Hematopoietic multipotent progenitor cell treated with erythropoietin and hydrocortisone succinate and interleukin-3 and kit ligand, for 15 days (in vitro differentiated cells): ENCODE measurements around the gene CLDN6.

ENCODE experiments used
- DNase-seq: peaks from one replicate; pipeline ENCODE4 v3.0.0-alpha.2; 2015; ENCODE audit warnings: low spot score

The CLDN6 gene

DNA sequence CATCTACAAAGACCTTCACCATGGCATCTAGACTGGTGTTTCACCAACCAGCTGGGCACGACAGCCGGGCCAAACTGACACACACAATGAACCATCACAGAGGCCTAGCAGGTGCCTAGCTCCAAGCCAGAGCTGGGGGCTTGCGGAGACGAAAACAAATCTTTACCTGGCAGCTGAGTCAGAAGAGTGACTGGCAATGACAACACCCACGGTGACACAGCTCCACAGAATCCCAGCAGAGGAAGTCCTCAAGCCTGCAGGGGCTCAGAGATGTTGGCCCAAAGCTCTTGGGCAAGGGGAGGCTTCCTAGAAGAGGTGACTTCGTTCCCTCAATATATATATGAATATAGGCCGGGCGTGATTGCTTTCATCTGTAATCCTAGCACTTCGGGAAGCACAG, 33.5 kb upstream of the CLDN6 start:
- DNase-seq, result no peak

DNA sequence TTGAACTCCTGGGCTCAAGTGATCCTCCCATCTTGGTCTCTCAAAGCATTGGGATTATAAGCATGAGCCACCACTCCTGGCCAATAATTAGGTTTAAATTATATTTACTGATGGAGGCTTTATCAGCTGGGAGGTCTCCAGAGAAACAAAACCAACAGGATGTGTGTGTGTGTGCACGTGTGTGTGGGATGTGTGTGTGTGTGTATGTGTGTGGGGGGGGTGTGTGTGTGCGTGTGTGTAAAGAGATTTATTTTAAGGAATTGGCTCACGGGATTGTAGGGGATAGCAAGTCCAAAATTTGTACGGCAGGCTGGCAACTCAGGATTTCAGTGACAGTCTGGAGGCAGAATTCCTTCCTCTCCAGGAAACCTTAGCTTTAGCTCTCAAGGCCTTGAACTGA, 33.0 kb upstream of the CLDN6 start:
- no peak for DNase-seq

DNA sequence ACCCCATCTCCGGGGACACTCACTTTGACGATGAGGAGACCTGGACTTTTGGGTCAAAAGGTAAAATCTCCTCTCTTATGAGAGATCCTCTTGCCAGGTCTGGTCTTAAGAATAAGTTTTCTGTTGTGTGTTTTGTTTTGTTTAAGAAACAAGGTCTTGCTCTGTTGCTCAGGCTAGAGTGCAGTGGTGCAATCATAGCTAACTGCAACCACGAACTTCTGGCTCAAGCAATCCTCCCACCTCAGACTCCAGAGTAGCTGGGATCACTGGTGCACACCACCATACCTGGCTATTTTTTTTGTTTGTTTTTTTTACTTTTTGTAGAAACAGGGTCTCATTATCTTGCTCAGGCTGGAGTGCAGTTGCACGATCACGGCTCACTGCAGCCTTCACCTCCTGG, 32.5 kb upstream of the CLDN6 start:
- DNase-seq, result no peak

- DNase-seq, result no peak
Observed at GRCh38 chr16:3049921-3050481, 32.0 kb upstream of the CLDN6 start.

GRCh38 chr16:3047387-3047720, 29.4 kb upstream of the CLDN6 start:
- no peak for DNase-seq

DNA sequence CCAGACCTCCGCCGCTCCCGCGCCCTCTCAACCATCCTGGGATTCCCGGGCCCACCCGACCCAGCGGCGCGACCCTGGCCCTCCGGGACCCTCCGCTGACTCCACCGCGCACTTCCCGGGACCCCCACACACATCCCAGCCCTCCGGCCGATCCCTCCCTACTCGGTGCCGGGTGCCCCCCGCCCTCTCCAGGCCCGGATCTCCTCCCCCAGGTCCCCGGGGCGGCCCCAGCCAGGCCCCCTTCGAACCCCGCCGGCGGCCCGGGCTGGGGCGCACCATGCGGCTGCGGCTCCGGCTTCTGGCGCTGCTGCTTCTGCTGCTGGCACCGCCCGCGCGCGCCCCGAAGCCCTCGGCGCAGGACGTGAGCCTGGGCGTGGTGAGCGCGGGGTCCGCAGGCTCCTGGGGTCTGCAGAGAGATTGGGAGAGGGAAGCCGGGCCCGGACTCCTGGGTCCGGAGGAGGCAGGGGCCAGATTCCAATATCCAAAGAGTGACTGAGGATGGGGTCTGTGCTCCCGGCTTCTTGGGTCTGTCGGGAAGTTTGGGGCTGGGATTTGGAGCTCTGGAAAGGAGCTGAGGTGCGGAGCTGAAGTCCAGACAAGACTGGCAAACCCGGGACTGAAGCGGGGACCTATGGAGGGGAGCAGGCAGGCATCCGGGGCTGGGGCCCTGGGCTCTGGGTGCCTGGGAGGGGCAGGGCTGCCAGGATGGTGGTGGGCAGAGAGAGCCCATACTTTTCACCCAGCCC, 28.8 kb upstream of the CLDN6 start:
- DNase-seq, result no peak

DNA sequence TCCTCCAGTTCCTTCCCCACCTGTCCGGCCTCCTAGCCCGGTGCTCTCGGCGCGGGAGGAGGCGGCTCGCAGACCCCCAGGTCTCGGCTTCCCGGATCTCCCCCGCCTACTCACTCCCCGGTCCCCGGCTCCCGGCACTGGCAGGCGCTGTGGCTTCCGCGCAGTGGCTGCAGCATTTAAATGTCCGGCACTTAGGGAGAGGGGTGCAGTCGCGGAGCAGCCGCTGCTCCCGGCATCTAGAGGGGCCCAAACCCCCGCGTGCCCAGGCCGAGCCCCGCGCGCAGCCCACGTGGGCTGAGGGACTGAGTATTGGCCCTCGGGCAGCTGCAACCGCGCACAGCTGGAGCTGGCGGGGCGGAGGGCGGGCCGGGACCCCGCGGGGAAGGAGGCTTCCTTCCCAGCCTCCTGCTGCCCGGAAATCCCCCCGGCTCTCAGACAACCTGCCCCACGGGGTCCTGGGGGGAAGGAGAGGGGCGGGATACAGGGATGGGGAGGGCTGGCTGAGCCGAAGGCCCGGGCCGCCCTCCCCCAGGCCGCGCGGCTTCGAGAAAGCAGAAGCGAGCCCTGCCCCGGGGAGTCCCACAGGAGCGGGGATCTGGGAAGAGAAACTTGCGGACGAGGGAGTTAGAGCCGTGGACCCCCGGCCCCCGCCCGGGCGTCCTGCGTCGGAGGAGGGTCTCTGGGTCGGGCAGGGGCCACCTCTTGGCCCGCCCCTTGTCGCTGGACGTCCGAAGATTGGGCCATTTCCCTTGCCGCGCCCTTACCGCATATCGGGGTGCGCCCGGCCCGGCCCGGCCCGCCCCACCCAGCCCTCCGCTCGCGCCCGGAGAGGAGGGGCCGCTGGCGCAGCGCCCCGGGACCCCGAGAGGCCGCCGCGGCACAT, 28.0 kb upstream of the CLDN6 start, which contains the start of gene MMP25:
MMP25 (plus strand) TSS at position 804 of the 883 bp plus-strand sequence. CDS start 357 bp downstream, outside the sequence.
- no peak for DNase-seq

DNA sequence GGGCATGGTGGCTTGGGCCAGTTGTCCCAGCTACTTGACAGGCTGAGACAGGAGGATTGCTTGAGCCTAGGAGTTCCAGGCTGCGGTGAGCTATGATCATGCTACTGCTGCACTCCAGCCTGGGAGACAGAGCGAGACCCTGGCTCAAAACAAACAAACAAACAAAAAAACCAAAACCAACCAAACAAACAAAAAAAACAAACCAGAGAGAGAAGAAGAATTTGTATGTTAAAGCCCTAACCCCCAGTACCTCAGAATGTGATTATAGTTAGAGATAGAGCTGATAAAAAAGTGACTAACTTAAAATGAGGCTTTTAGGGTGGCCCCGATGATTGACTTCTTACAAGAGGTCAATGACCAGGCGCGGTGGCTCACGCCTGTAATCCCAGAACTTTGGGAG, 26.7 kb upstream of the CLDN6 start:
- no peak for DNase-seq

GRCh38 chr16:3042376-3042775, 24.4 kb upstream of the CLDN6 start:
- DNase-seq, result no peak

DNA sequence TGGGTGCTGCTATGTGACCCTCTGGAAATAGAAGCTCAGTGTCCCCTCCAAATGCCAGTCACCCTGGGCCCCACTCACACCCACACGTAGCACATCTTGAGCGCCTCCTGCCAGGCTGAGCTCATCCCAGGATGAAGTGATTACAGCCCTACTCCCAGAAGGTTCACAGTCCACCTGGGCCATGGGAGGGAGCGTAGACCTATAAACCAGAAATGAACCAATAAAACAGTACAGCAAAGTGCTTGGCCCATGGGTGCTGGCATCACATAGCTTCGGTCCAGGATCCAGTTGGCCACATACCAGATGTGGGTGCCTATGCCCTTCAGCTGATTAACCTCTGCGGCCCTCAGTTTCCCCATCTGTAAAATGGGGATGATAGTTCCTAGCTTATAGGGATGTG, 20.9 kb upstream of the CLDN6 start:
- no peak for DNase-seq

DNA sequence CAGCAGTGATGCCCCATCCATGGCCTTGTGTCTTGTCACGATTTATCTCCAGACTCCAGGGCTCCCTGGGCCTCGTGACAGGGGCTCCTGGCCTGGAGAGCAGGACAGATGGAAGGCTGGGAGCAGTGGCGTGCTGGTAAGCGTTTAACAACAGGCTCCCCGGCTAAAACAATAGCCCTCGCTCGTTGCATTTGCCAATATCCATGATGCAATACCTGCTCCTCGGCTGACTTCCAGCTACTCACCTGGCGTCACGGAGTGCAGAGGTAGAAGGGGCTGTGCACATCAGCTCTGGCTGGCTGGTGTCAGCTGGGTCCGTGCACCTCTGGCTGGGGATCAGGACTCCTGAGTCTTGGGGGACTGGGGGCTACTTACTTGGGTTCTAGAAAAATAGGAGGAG, 20.3 kb upstream of the CLDN6 start:
- DNase-seq, result no peak

DNA sequence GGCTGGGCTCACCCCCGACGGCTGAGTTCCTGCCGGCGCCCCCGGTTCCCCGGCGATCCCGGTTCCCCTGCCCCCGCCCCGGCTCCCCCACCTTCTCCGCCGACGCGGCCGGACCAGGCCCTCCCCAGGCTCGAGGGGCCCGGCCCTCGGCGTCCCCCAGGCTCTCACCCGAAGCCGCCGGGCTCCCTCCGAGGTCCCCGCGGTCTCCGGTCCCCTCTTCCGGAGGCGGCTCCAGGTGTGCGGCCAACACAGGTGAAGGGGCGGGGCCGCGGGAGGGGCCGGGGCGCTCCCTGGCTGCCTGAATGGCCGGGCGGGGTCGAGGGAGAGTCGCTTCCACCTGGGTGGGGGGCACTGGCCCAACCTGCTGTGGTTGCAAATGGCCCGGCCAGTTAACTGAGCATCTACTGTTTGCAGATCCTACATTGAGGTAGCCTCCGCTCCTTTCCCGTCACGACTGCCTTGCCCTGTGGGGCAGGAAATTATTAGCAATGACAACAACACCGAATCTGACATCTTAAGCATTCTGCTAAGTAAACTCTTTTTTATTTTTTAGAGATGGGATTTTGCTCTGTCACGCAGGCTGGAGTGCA, 18.8 kb upstream of the CLDN6 start, which contains the start of gene BICDL2:
BICDL2 (minus strand) TSS at position 219 of the 590 bp plus-strand sequence. CDS start 1,448 bp downstream, outside the sequence.
- no peak for DNase-seq

DNA sequence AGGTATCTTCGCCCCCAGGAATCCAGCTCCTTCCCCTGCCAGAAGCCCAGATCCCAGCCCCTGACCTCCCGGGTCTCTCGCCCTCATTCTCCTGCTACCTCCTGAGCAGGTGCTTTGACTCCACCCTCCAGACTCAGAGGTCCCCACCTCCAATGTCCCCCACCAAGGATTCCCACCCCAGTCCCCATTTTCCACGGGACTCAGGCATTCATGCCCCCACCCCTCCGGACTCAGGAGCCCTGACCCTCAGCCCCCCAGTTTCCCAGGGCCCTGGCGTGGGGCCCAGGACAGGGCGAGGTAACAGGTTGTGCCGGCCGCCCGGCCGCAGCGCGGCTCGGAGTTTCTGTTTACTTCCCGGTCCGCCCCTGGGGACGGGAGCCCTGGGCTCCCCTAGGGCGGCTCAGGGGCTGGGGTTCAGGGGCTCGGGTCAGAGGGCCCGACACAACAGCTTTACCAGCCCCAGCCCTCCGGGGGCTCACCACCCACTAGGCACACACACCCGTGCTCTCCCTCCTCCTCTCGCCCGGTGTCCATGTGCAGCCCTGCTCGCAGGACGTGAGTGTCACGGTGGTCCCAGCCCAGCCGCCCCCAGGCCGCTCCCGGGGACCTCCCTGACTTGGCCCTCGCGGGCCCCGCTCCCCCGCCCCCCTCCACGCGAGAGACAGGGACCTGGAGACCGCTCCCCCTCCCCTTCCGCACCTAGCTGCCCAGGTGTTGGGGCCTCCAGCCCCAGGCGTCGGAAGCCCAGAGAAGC, 18.2 kb upstream of the CLDN6 start:
- no peak for DNase-seq

DNA sequence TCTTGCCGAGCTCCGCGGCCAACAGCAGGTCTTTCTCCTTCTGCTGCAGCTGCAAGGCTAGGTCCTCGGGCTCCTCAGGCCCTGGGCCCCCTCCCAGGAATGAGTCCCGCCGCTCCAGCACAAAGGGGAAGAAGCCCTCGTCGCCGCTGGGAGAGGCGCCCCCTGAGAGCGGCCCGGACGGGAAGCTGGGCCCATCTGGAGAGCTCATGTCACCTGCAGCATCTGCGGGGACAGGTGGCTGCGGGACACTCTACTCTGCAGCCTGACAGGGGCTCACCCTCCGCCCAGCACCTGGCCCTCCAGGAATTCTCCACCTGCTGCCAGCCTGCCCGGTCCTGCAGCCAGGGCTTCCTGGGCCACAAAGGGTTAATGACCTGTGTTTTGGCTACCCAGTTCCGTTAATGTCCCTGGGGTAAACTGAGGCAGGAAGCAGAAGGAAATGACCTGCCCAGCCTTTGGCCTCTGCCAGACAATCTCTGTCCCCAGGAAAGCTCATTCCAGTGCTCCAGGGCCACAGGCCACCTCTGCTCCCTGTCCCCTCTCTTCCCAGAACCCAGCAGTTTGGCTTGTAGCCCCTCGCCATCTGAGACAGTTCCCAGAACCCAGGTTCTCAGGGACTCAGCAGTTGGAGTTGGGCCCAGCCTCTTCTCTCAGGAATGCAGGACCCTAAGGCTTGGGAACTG, 17.4 kb upstream of the CLDN6 start:
- DNase-seq, result no peak

DNA sequence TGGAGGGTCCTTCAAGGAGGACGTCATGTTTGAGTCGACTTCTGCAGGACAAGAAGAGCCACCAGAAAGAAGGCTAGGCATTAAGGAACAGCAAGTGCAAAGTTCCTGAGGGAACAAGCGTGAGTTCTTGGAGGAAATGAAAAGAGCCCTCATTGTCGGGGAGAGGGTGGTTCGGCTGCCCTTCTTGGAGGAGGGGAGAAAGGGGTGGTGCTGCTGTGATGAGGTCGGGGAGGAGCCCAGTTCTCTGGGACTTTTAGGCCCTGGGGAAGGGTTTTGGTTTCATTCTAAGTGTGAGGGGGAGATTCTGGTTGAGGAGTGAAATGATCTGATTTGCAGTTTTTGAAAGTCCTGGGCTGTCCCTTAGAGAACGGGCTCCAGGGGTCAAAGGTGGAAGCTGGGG, 14.6 kb upstream of the CLDN6 start:
- DNase-seq, result no peak

DNA sequence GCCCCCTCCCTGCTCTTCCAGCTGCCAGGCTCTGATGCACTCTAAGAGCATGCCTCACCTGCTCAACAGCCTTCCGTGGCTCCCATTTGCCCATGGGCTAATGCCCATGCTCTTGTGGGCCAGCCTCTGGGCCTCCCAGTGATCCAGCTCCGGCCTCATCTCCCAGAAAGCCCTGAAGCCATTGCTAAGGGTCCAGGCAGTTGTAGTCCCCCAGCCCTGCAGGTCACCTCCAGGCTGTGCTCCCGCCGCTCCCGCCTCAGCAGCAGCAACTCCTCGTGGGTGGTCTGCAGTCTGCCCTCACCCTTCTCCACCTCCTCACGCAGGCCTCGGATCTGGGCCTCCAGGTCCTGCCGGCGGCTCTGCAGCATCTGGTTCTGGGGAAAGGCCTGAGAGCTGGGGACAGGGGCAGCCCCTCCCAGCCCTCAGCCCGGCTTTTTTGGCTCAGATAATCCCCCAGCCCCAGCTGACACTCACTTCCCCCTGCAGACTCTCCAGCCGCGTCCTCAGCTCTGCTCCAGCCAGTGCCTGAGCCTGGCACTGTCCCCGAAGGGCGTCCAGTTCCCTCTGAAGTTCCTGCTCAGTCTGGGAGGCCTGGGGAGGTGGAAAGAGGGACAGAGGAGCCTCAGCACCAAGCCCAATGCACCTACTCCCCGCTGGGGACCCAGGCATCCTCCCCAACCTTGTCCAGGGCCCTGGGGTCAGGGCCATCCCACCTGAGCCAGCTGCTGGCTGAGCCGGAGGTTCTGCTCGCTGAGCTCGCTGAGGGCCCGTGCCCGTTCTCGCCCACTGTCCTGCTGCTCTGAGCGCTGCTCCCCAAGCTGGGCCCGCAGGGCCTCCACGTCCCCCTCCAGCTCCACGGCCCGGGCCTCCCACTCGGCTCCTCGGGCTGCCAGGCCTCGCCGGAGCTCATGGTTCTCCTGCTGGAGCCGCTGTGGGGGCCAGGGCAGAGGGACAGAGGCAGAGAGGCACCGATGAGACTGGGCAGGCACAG, 12.5 kb upstream of the CLDN6 start:
- no peak for DNase-seq

GRCh38 chr16:3029491-3030221, 11.7 kb upstream of the CLDN6 start:
- DNase-seq, result no peak

- no peak for DNase-seq
Observed at GRCh38 chr16:3028716-3029319, 10.8 kb upstream of the CLDN6 start.
